H1 (cell line): ENCODE results near the gene TOB1.

Source experiments
- EP300 ChIP-seq, 2 experiments: IDR thresholded peaks; 1 replicate in 1 of 2; 2 replicates in 1 of 2; pipeline ENCODE4 v1.6.1; 2011 to 2012; ENCODE audit warnings: low read depth in 2 of 2, low read length in 2 of 2, mild to moderate bottlenecking in 2 of 2, borderline replicate concordance in 1 of 2, inconsistent platforms in 1 of 2, moderate library complexity in 1 of 2
- EZH2 ChIP-seq: fragments of 200-600 bp; sonication (generic); IDR thresholded peaks from 2 replicates; pipeline ENCODE4 v1.7.1; 2012; ENCODE audit warnings: low read depth, mild to moderate bottlenecking, moderate library complexity, low read length, inconsistent platforms; ENCODE audit not compliant: severe bottlenecking
- PHF8 ChIP-seq: fragments of 200-600 bp; sonication (generic); conservative IDR thresholded peaks from 2 replicates; pipeline ENCODE4 v1.7.1; 2012; ENCODE audit warnings: low read depth, mild to moderate bottlenecking, inconsistent platforms, low read length, moderate library complexity
- POLR2A ChIP-seq, 2 experiments: IDR thresholded peaks; 1 replicate in 1 of 2; 2 replicates in 1 of 2; pipeline ENCODE4 v1.6.1; 2011; ENCODE audit warnings: low read depth in 2 of 2, low read length in 2 of 2, mild to moderate bottlenecking in 2 of 2; ENCODE audit errors: control extremely low read depth in 1 of 2
- POLR2AphosphoS5 ChIP-seq: IDR thresholded peaks from 2 replicates; pipeline ENCODE4 v1.6.1; 2011; ENCODE audit warnings: low read depth, low read length
- RFX5 ChIP-seq: IDR thresholded peaks from 2 replicates; pipeline ENCODE4 v1.6.1; 2011; ENCODE audit warnings: low read depth, low read length, improper control_type of control experiment, borderline replicate concordance
- SP1 ChIP-seq: IDR thresholded peaks from 2 replicates; pipeline ENCODE4 v1.6.1; 2011; ENCODE audit warnings: low read depth, low read length
- SUZ12 ChIP-seq: fragments of 200-600 bp; sonication (generic); IDR thresholded peaks from 2 replicates; pipeline ENCODE4 v1.6.1; 2012; ENCODE audit warnings: mild to moderate bottlenecking, inconsistent platforms, low read length, moderate library complexity, mixed read lengths
- TBP ChIP-seq: IDR thresholded peaks from 2 replicates; pipeline ENCODE4 v1.6.1; 2011; ENCODE audit warnings: low read depth, low read length, improper control_type of control experiment
- YY1 ChIP-seq: IDR thresholded peaks from 2 replicates; pipeline ENCODE4 v1.6.1; 2011; ENCODE audit warnings: low read depth, mild to moderate bottlenecking, low read length
- TF ChIP-seq, protein P1 (sequence below), 3 experiments: IDR thresholded peaks; 1 replicate in 2 of 3; 2 replicates in 1 of 3; pipeline versions ENCODE4 v1.5.1 to v1.6.1; 2011; ENCODE audit warnings: low read length in 3 of 3, mild to moderate bottlenecking in 3 of 3, inconsistent platforms in 2 of 3, low read depth in 1 of 3, moderate library complexity in 1 of 3; ENCODE audit not compliant: insufficient read depth in 1 of 3; ENCODE audit errors: control extremely low read depth in 1 of 3
- TF ChIP-seq, protein P2 (sequence below): IDR thresholded peaks from 2 replicates; pipeline ENCODE4 v1.6.1; 2012; ENCODE audit warnings: low read length, inconsistent platforms

GRCh38 chr17:50893183-50893993, 27.2 kb upstream of the TOB1 start:
- TF ChIP-seq, protein P1, sequence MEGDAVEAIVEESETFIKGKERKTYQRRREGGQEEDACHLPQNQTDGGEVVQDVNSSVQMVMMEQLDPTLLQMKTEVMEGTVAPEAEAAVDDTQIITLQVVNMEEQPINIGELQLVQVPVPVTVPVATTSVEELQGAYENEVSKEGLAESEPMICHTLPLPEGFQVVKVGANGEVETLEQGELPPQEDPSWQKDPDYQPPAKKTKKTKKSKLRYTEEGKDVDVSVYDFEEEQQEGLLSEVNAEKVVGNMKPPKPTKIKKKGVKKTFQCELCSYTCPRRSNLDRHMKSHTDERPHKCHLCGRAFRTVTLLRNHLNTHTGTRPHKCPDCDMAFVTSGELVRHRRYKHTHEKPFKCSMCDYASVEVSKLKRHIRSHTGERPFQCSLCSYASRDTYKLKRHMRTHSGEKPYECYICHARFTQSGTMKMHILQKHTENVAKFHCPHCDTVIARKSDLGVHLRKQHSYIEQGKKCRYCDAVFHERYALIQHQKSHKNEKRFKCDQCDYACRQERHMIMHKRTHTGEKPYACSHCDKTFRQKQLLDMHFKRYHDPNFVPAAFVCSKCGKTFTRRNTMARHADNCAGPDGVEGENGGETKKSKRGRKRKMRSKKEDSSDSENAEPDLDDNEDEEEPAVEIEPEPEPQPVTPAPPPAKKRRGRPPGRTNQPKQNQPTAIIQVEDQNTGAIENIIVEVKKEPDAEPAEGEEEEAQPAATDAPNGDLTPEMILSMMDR (IDR thresholded peaks at IDR 0.05; ENCODE audit: control extremely low read depth in 1 of 3, insufficient read depth in 1 of 3, low read depth in 1 of 3, low read length in 3 of 3), result no peak
- no peak for TF ChIP-seq SP1
- TF ChIP-seq TBP, result no peak
- TF ChIP-seq YY1, result no peak
- no peak for TF ChIP-seq EP300 (IDR thresholded peaks at IDR 0.05; ENCODE audit: borderline replicate concordance in 1 of 2, low read depth in 2 of 2, low read length in 2 of 2)
- TF ChIP-seq SUZ12, result no peak
- TF ChIP-seq POLR2A (IDR thresholded peaks at IDR 0.05; ENCODE audit: control extremely low read depth in 1 of 2, low read depth in 2 of 2, low read length in 2 of 2), result no peak
- no peak for TF ChIP-seq POLR2AphosphoS5
- TF ChIP-seq PHF8, result no peak
- no peak for TF ChIP-seq RFX5
- TF ChIP-seq, protein P2, sequence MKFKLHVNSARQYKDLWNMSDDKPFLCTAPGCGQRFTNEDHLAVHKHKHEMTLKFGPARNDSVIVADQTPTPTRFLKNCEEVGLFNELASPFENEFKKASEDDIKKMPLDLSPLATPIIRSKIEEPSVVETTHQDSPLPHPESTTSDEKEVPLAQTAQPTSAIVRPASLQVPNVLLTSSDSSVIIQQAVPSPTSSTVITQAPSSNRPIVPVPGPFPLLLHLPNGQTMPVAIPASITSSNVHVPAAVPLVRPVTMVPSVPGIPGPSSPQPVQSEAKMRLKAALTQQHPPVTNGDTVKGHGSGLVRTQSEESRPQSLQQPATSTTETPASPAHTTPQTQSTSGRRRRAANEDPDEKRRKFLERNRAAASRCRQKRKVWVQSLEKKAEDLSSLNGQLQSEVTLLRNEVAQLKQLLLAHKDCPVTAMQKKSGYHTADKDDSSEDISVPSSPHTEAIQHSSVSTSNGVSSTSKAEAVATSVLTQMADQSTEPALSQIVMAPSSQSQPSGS, result no peak
- TF ChIP-seq EZH2, result no peak
